Astrocyte (in vitro differentiated cells and primary cell): ENCODE measurements around the gene APBB3.

Experiments
- CTCF ChIP-seq: IDR thresholded peaks from 2 replicates; pipeline ENCODE4 v1.5.1; 2011; ENCODE audit warnings: low read depth, mild to moderate bottlenecking, inconsistent platforms, low read length, moderate library complexity; ENCODE audit not compliant: insufficient read depth
- EZH2 ChIP-seq: IDR thresholded peaks from 2 replicates; pipeline ENCODE4 v1.6.1; 2012; ENCODE audit warnings: mild to moderate bottlenecking, low read length, inconsistent platforms; ENCODE audit not compliant: insufficient read depth

GRCh38 chr5:140602147-140602546 lies 37.7 kb upstream of the APBB3 start:
- TF ChIP-seq CTCF (no peak), EZH2 (no peak)
